Measurements from ENCODE around the gene C16orf92. TPM values are rescaled to one million over a fixed set of nuclear protein-coding genes. Genes with fewer than 3 reads are reported as not detected.

Gene C16orf92
- total RNA-seq, 1 donor from 2014 or later: not detected

Other genes starting within 250 kb of the C16orf92 start
- gene ZG16, start 244.9 kb upstream of the C16orf92 start, total RNA-seq: 1.3 TPM
- 27.2 TPM for gene KIF22, start 232.4 kb upstream of the C16orf92 start, total RNA-seq
- gene MAZ, start 216.7 kb upstream of the C16orf92 start, total RNA-seq: 101 TPM
- 0.33 TPM for gene PRRT2, start 211.0 kb upstream of the C16orf92 start, total RNA-seq
- gene PAGR1, start 207.0 kb upstream of the C16orf92 start, total RNA-seq: 11.9 TPM
- 44.4 TPM for gene MVP, start 202.7 kb upstream of the C16orf92 start, total RNA-seq
- 53.1 TPM for gene CDIPT, start 160.0 kb upstream of the C16orf92 start, total RNA-seq
- 0.55 TPM for gene SEZ6L2, start 123.6 kb upstream of the C16orf92 start, total RNA-seq
- gene ASPHD1, start 122.7 kb upstream of the C16orf92 start, total RNA-seq: 0.13 TPM
- gene KCTD13, start 97.0 kb upstream of the C16orf92 start, total RNA-seq: 9.8 TPM
- 71.0 TPM for gene TMEM219, start 61.1 kb upstream of the C16orf92 start, total RNA-seq
- 21.1 TPM for gene TAOK2, start 49.3 kb upstream of the C16orf92 start, total RNA-seq
- 9.2 TPM for gene HIRIP3, start 27.6 kb upstream of the C16orf92 start, total RNA-seq
- 34.7 TPM for gene INO80E, start 27.0 kb upstream of the C16orf92 start, total RNA-seq
- 0.15 TPM for gene DOC2A, start 12.2 kb upstream of the C16orf92 start, total RNA-seq
- 0.13 TPM for gene TLCD3B, start 8.1 kb downstream of the C16orf92 start, total RNA-seq
- 176 TPM for gene ALDOA, start 42.6 kb downstream of the C16orf92 start, total RNA-seq
- gene PPP4C, start 52.8 kb downstream of the C16orf92 start, total RNA-seq: 51.0 TPM
- gene TBX6, start 68.7 kb downstream of the C16orf92 start, total RNA-seq: 0.86 TPM
- 20.9 TPM for gene YPEL3, start 73.0 kb downstream of the C16orf92 start, total RNA-seq
- 1.4 TPM for gene GDPD3, start 90.3 kb downstream of the C16orf92 start, total RNA-seq
- gene MAPK3, start 100.0 kb downstream of the C16orf92 start, total RNA-seq: 12.3 TPM
- 8.5 TPM for gene CORO1A, start 160.4 kb downstream of the C16orf92 start, total RNA-seq
- 21.7 TPM for gene BOLA2B, start 170.5 kb downstream of the C16orf92 start, total RNA-seq
- gene SLX1A, start 170.7 kb downstream of the C16orf92 start, total RNA-seq: 77.1 TPM
- gene SULT1A3, start 176.1 kb downstream of the C16orf92 start, total RNA-seq: 22.8 TPM
- 6.2 TPM for gene NPIPB13, start 225.3 kb downstream of the C16orf92 start, total RNA-seq

All from left lobe of liver (tissue), 1 donor.